Rectal smooth muscle tissue (tissue), 1 donor: ENCODE data around the gene AGFG2.
"Not testable (repeated sequence)": the region's sequence is repeated elsewhere in the genome, so short reads cannot be mapped to it uniquely, and the experiment has no call there.

Experiments
- H3K27ac ChIP-seq: one replicate; pipeline ENCODE4 v1.7.0; 2013; ENCODE audit warnings: low read depth, low read length, inconsistent platforms
- H3K27me3 ChIP-seq: one replicate; pipeline ENCODE4 v1.7.0; 2013; ENCODE audit warnings: low read length; ENCODE audit not compliant: control insufficient read depth, insufficient read depth
- H3K36me3 ChIP-seq: one replicate; pipeline ENCODE4 v1.7.0; 2013; ENCODE audit warnings: low read length; ENCODE audit not compliant: control insufficient read depth, insufficient read depth
- H3K4me1 ChIP-seq: one replicate; pipeline ENCODE4 v1.7.0; 2013; ENCODE audit warnings: low read length; ENCODE audit not compliant: control insufficient read depth, insufficient read depth
- H3K4me3 ChIP-seq: one replicate; pipeline ENCODE4 v1.7.0; 2013; ENCODE audit warnings: low read length
- H3K9ac ChIP-seq: one replicate; pipeline ENCODE4 v1.7.0; 2013; ENCODE audit warnings: low read length

Gene AGFG2

DNA sequence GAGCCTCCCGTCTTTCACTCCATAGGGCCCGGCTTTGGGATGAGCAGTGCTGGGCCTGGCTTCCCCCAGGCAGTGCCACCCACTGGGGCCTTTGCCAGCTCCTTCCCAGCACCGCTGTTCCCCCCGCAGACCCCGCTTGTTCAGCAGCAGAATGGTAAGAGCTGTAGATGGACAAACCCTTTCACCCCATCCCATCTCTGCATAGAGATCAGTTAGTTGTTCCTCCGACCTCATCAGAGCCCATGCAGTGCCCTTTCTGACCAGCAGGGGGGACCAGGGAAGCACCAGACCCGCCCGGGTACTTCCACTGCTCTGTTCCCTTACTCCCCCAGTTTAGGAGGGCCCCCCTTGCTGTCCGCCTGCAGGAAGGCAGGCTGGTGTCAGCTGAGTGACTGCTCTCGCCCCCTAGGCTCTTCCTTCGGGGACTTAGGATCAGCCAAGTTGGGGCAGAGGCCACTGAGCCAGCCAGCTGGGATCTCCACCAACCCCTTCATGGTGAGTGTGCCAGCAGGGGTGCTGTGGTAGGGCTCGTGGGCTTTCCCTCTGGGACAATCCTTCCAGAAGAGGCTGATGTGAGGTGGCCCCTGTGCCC is 24.9 kb downstream of the AGFG2 start:
- Histone ChIP-seq H3K9ac (no peak overlapping the region), H3K27me3 (no peaks in the 10 kb centered on the region), H3K27ac (no peak overlapping the region), H3K4me3 (no peak overlapping the region), H3K36me3 (peaks cover 3% of the 10 kb centered on the region), H3K4me1 (no peaks in the 10 kb centered on the region)

DNA sequence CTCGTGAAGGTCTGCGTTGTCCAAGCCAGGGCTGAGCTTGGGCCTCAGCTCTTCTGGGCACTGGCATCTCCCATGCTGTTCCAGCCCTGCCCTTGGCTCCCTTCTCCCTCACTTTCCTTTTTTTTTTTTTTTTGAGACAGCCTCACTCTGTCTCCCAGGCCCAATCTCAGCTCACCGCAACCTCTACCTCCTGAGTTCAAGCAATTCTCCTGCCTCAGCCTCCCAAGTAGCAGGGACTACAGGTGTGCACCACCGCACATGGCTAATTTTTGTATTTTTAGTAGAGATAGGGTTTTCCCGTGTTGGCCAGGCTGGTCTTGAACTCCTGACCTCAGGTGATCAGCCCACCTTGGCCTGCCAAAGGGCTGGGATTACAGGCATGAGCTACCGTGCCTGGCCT is 25.4 kb downstream of the AGFG2 start:
- H3K4me1 ChIP-seq, H3K36me3 ChIP-seq, H3K4me3 ChIP-seq, H3K9ac ChIP-seq, H3K27me3 ChIP-seq, H3K27ac ChIP-seq: not testable (repeated sequence)

DNA sequence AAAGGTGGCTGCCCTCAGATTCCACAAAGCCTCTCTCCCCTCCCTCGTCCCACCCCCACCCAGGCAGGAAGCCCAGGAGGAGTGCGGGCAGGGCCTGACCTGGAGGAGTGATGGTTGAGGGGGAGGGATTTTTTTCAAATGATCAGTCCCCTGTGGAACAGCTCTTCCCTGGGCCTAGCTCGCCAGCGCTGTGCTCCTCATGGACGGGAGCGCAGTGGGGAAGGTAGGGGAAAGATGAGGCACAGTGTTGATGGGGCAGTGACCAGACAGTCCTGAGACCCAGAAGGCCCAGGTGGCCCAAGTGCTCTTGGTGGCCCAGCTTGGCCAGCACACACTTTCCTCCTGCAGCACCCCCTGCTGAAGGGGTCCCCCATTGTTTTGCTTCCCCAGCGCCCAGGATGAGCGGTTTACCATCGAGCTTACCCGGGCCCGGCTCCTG is 26.1 kb downstream of the AGFG2 start:
- no peak overlapping the region for H3K27ac ChIP-seq
- H3K4me1 ChIP-seq = no peaks in the 10 kb centered on the region
- no peak overlapping the region for H3K9ac ChIP-seq
- no peak overlapping the region for H3K4me3 ChIP-seq
- H3K36me3 ChIP-seq = peaks cover 3% of the 10 kb centered on the region
- H3K27me3 ChIP-seq = no peaks in the 10 kb centered on the region

DNA sequence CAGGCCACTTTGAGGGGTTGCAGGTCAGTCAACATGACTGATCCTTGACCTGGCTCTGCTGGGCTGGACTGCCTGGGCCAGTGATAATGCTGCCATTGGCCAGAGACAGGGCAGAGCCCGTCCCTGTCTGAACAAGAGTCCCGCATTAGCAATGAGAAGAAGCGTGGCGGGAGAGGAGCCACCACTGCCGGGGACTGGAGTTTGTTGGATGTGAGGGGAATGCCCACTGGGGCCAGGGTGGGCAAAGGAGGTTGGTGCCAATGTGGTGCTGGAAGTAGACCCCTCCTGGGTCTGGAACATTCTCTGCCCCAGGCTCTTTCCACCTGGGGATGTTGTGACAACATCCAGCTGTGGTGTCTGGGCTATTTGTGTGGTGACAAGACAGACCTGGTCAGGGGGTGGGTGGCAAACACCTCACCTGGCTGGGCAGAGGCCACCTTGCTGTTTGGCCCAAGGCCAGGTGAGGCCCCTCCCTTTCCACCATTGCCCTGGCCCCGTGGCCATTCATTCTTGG is 27.1 kb downstream of the AGFG2 start:
- Histone ChIP-seq H3K9ac (no peak overlapping the region), H3K4me3 (no peak overlapping the region), H3K27me3 (peaks cover 3% of the 10 kb centered on the region), H3K4me1 (no peaks in the 10 kb centered on the region), H3K36me3 (peaks cover 3% of the 10 kb centered on the region), H3K27ac (no peak overlapping the region)

DNA sequence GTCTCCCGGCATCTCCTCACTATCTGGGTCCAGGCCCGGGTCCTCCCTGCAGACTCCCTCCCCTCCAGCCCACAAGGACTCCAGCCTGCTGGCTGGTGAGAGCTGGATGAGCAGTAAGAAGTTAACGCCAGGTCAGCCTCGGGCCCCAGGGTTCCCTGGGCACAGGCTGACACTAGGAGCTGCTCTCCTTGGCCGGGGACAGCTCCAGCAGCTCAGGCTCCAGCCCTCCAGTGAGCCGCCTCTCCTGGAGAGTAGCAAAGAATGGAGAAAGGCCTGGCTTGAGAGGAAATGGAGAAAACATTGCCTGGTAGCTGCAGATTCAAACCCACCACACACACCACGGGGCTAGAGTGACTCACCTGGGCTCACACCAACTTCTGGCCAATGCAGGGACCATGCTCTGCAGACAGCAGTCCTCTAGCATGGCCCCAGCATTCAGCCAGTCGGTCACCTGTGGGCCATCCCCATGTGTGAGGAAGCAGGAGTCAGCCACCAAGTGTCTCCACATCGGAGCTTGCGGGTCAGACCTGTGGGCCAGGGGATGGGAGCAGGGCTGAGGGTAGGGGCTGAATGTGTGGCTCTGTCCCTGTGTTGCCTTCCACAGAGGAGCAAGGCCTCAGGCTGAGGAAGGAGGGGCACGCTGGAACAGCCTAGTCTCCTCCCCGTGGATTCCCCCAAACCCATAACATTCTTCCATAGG is 28.2 kb downstream of the AGFG2 start:
- Histone ChIP-seq H3K4me1 (no peaks in the 10 kb centered on the region), H3K27me3 (peaks cover 3% of the 10 kb centered on the region), H3K36me3 (peaks cover 3% of the 10 kb centered on the region), H3K4me3 (no peak overlapping the region), H3K27ac (no peak overlapping the region), H3K9ac (no peak overlapping the region)

DNA sequence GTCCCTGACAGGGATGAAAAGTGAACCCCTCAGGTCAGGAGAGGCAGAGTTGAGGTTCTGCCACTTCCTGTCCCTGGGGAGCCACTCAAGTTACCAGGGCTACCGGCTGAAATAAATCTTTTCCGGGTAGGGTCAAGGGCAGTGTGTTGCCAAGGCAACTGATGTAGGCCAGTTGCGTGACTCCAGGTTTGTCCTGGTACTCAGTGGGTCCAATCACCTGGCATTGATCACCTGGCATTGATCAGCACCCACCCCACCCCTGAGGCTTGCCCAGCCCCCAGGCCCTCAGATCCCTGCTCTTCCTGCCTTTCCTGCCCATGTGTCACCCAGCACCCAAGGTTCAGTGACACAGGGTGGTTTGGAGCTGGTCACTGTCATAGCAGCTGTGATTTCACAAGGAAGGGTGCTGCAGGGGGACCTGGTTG is 28.8 kb downstream of the AGFG2 start:
- H3K27me3 ChIP-seq = peaks cover 3% of the 10 kb centered on the region
- H3K4me1 ChIP-seq = no peaks in the 10 kb centered on the region
- no peak overlapping the region for H3K27ac ChIP-seq
- no peak overlapping the region for H3K4me3 ChIP-seq
- no peak overlapping the region for H3K9ac ChIP-seq
- peaks cover 3% of the 10 kb centered on the region for H3K36me3 ChIP-seq

DNA sequence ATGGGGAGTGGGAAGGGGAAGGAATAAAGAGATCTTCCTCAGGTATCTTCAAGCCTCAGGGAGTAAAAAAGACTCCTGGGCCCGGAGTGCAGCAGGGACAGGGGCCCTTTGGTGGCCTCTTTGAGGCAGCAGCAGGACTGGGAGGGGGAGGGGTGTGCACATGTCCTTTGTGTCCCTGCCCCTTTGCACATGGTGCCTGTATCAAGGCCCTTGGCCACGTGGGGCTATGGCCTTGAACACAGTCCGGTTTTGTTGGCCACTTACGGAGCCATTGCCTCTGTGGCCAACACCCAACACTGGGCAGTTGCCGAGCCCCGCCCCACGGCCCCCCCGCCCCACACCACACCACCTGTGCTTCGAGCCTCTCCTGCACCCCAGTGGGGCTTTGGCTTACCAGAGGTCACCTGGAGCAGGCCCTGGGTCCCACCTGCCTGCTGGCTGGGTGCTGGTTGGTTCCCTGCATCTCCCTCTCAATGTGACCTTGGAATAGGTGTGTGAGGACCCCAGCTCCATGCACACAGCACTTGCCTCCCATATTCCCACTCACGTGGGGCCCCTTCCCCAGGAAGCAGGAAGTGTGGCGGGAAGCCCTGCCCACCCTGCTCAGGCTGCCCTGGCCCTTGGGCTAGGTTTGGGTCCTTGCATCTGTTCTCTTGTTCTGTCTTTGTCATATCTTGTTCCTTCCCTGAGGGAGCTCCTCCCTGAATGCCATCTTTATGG is 29.3 kb downstream of the AGFG2 start:
- H3K27ac ChIP-seq = no peak overlapping the region
- H3K9ac ChIP-seq = no peak overlapping the region
- no peak overlapping the region for H3K4me3 ChIP-seq
- H3K27me3 ChIP-seq = peaks cover 3% of the 10 kb centered on the region
- no peaks in the 10 kb centered on the region for H3K4me1 ChIP-seq
- H3K36me3 ChIP-seq = peaks cover 3% of the 10 kb centered on the region

DNA sequence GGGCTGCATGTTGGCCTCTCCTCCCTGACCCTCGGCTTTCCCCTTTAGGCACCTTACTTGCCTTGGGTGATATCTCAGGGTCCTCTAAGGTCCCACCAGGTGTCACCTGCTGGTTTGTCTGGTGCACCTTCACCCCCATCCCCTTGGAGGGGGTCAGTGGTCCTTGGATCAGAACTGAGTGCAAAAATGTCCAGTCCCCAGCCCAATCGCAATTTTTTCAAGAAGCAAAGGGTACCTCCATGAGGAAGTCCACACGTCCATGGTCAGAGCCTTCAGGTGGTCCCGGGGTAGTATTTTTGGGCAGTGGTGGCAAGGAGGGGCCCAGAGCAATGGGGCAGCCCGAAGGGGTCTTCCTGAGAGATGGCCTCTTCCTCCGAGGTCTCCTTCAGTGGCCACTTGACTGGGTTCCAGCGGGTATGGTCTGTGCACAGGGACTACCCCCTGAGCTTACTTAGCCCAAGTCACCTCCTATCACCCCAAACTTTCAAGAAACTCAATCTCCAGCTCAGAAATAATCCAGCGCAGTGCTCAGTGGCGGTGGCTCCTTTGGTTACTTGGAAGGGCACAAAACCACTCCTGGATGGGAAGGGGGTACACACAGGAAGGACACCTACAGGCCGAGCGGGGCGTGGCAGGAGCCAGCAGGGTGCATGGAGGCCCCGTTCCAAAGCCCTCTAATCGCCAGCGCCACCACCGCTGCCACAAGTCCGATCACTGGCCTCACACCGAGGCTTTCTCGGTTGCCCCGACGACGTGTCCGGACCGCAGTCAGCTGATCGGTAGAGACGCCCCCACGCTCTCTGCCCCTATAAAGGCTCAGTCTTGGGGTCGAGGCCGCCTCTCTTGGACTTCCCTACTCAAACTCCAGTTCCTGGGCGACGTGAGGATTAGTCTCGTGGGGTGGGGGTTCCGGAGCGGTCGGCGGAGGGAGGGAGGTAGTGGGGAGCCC is 30.2 kb downstream of the AGFG2 start:
- Histone ChIP-seq H3K36me3 (peaks cover 3% of the 10 kb centered on the region), H3K4me3 (peak overlapping the region; percentile 54), H3K9ac (no peak overlapping the region), H3K4me1 (no peaks in the 10 kb centered on the region), H3K27me3 (peaks cover 3% of the 10 kb centered on the region), H3K27ac (no peak overlapping the region)

DNA sequence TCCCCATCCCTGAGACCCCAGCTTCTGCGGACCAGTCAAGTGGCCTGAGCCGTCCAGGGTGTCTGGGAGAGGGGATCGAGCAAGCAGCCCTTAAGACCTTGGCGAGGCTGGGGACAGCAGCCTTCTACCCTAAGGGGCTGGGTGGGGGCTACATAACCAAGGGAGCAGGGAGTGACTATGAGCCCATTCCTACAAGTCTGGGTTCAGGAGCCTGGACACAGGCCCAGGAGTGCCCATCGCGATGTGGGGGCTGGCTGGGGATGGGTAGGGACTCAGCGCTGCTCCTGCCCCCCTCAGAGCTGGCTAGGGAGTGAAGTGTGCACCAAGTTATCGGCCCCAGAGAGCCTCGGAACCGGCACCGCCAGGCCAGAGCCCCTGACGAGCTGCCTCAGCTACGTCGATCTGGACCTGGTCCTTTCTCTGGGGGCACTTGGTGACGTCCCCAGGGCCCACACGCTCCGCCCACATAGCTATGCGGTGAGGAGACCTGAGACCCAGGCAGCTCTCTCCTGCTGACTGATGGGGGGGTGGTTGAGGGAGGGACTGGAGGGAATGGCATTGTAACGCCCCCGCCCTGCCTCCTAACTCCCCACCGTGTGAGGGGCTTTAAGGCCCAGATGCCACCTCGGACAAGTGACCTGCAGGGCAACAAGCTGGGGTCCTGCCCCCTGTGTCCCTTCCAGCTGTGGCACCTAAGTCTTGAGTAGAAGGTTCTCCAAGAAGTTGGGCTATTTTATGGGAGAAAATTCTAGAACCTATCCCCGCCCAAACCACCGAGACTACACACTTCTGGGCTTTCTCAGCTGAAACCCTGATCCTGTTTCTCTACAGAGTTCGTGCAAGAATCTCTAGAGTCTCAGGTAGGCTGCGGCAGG is 32.2 kb downstream of the AGFG2 start:
- H3K9ac ChIP-seq = no peak overlapping the region
- no peaks in the 10 kb centered on the region for H3K4me1 ChIP-seq
- peaks cover 4% of the 10 kb centered on the region for H3K36me3 ChIP-seq
- peaks cover 3% of the 10 kb centered on the region for H3K27me3 ChIP-seq
- H3K27ac ChIP-seq = no peak overlapping the region
- no peak overlapping the region for H3K4me3 ChIP-seq

DNA sequence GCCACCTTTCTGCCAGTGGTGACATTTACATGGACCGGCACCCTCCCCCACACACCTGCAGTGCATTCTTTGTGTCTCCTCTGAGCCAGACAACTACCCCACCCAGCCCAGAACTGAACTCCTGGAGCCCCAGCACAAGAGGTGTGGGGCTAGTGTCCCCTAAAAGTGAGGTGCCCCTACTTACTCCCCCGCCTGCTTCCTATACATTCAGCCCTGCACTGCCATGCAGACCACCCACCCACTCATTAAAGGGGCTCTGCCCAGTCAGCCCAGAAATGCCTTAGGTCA is 32.8 kb downstream of the AGFG2 start:
- Histone ChIP-seq H3K4me3 (no peak overlapping the region), H3K36me3 (peaks cover 8% of the 10 kb centered on the region), H3K27me3 (peaks cover 3% of the 10 kb centered on the region), H3K27ac (no peak overlapping the region), H3K9ac (no peak overlapping the region), H3K4me1 (no peaks in the 10 kb centered on the region)

DNA sequence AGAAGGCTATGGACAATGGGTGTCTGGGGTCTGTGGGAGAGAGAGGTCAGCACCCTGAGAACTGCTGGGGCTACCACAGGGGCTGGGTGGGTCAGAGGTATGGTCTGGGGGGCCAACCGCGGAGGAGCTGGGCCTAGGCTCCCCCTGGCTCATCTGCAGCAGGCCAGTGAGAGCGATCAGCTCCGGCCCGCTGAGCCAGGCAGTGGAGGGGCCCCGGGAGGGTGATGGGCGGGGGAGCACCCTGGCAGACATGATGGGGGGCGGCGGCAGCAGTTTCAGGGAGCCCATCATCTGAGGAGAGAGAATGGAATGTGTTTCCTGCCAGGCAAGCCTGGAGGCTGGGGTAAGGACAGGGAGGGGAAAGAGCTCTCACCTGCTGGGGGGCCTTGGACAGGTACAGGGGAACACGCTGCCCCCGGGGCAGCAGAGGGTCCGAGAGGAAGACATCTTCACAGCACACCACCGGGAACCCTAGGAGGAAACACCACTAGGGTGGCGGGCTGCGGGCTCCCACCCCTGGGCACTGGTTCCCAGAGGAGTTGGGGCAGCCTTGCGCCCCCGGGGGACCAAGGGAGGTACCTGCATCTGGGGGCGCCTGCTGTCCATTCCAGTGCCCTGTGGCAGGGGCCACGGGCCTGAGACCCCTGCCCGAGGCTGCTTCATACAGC is 33.4 kb downstream of the AGFG2 start:
- Histone ChIP-seq H3K27me3 (peaks cover 3% of the 10 kb centered on the region), H3K9ac (no peak overlapping the region), H3K4me1 (no peaks in the 10 kb centered on the region), H3K36me3 (peaks cover 8% of the 10 kb centered on the region), H3K27ac (no peak overlapping the region), H3K4me3 (no peak overlapping the region)
